ENCODE results near the gene GSTA4. TPM values are rescaled to one million over a fixed set of nuclear protein-coding genes. Genes with fewer than 3 reads are reported as not detected.

Gene GSTA4
- polyA plus RNA-seq, 4 donors, result 11.3 to 81.0 (median 22.5) TPM

DNA sequence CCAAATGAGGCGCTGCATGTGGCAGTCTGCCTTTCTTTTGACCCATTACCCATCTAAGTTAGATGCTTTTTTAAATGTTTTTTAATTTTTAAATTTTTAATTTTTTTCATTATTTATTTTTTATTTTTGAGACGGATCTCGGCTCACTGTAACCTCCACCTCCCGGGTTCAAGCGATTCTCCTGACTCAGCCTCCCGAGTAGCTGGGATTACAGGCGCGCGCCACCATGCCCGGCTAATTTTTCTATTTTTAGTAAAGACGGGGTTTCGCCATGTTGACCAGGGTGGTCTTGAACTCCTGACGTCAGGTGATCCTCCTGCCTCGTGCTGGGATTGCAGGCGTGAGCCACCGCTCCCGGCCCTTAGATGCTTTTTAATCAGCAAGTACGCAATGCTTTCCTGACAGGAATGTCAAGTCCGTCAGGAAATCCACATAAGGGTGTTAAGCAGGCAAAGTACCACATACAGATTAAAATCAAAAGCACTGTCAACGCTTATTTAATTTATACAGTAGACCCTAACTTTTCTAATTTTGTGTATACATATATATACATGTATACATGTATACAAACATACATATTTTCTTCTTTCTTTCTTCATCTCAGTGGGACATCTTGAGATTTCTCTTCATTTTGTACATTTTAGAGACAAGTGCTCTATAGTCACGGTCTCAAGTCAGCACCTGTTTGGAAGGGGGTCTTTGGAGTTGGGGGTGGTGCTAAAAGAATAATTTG lies 995 bp upstream of the GSTA4 start:
- Histone ChIP-seq H3K9me3 (ENCODE audit: control insufficient read depth in 2 of 2, insufficient read depth in 1 of 2, low read depth in 1 of 2, low read length in 1 of 2) (no peaks in the 10 kb centered on the region), H3K27ac (ENCODE audit: low read depth in 1 of 3, low read length in 2 of 3) (peak overlapping the region in 1 of 3 donors; percentile 58), H3K4me3 (ENCODE audit: low read depth in 1 of 3, low read length in 3 of 3) (peak overlapping the region in 1 of 3 donors; percentile 3), H3K4me1 (ENCODE audit: control insufficient read depth in 3 of 3, insufficient read depth in 2 of 3, low read depth in 1 of 3, low read length in 2 of 3) (peaks cover 0 to 14% (median 0%) of the 10 kb centered on the region in 3 donors), H3K36me3 (ENCODE audit: control insufficient read depth in 3 of 3, insufficient read depth in 2 of 3, low read depth in 1 of 3, low read length in 3 of 3) (peaks cover 0 to 8% (median 0%) of the 10 kb centered on the region in 3 donors), H3K27me3 (ENCODE audit: control insufficient read depth in 3 of 3, insufficient read depth in 3 of 3, low read length in 3 of 3) (no peaks in the 10 kb centered on the region)
- peak; percentile 66 to 72 for DNase-seq
- 14 to 17% (median 15%) methylated on average over 21 of the region's 21 CpGs for WGBS, 3 donors
- FAIRE-seq, result no peak

GRCh38 chr6:52994839-52995088 lies 320 bp downstream of the GSTA4 start:
- 0 to 3% (median 1%) methylated on average over 13 of the region's 13 CpGs for WGBS, 3 donors
- DNase-seq (no peak), FAIRE-seq (no peak)
- no peaks in the 10 kb centered on the region for H3K27me3 ChIP-seq (ENCODE audit: control insufficient read depth in 3 of 3, insufficient read depth in 3 of 3, low read length in 3 of 3)
- peaks cover 0 to 7% (median 0%) of the 10 kb centered on the region in 3 donors for H3K36me3 ChIP-seq (ENCODE audit: control insufficient read depth in 3 of 3, insufficient read depth in 2 of 3, low read depth in 1 of 3, low read length in 3 of 3)
- no peaks in the 10 kb centered on the region for H3K9me3 ChIP-seq (ENCODE audit: control insufficient read depth in 2 of 2, insufficient read depth in 1 of 2, low read depth in 1 of 2, low read length in 1 of 2)
- peak overlapping the region; percentile 24 to 83 (median 75) for H3K4me3 ChIP-seq (ENCODE audit: low read depth in 1 of 3, low read length in 3 of 3)
- H3K27ac ChIP-seq (ENCODE audit: low read depth in 1 of 3, low read length in 2 of 3), result peak overlapping the region; percentile 78 to 94 (median 90)
- peaks cover 0 to 14% (median 0%) of the 10 kb centered on the region in 3 donors for H3K4me1 ChIP-seq (ENCODE audit: control insufficient read depth in 3 of 3, insufficient read depth in 2 of 3, low read depth in 1 of 3, low read length in 2 of 3)

- H3K27me3 ChIP-seq (ENCODE audit: control insufficient read depth in 3 of 3, insufficient read depth in 3 of 3, low read length in 3 of 3), result no peaks in the 10 kb centered on the region
- peaks cover 0 to 9% (median 0%) of the 10 kb centered on the region in 3 donors for H3K36me3 ChIP-seq (ENCODE audit: control insufficient read depth in 3 of 3, insufficient read depth in 2 of 3, low read depth in 1 of 3, low read length in 3 of 3)
- WGBS, 3 donors, result 13 to 22% (median 18%) methylated on average over 32 of the region's 32 CpGs
- no peaks in the 10 kb centered on the region for H3K9me3 ChIP-seq (ENCODE audit: control insufficient read depth in 2 of 2, insufficient read depth in 1 of 2, low read depth in 1 of 2, low read length in 1 of 2)
- H3K4me1 ChIP-seq (ENCODE audit: control insufficient read depth in 3 of 3, insufficient read depth in 2 of 3, low read depth in 1 of 3, low read length in 2 of 3), result peaks cover 0 to 14% (median 0%) of the 10 kb centered on the region in 3 donors
- H3K4me3 ChIP-seq (ENCODE audit: low read depth in 1 of 3, low read length in 3 of 3), result peak overlapping the region; percentile 24 to 83 (median 75)
- peak overlapping the region; percentile 78 to 94 (median 90) for H3K27ac ChIP-seq (ENCODE audit: low read depth in 1 of 3, low read length in 2 of 3)
- FAIRE-seq (no peak), DNase-seq (peak; percentile 38 to 73)
Measured at GRCh38 chr6:52994031-52994838, 849 bp downstream of the GSTA4 start.

DNA sequence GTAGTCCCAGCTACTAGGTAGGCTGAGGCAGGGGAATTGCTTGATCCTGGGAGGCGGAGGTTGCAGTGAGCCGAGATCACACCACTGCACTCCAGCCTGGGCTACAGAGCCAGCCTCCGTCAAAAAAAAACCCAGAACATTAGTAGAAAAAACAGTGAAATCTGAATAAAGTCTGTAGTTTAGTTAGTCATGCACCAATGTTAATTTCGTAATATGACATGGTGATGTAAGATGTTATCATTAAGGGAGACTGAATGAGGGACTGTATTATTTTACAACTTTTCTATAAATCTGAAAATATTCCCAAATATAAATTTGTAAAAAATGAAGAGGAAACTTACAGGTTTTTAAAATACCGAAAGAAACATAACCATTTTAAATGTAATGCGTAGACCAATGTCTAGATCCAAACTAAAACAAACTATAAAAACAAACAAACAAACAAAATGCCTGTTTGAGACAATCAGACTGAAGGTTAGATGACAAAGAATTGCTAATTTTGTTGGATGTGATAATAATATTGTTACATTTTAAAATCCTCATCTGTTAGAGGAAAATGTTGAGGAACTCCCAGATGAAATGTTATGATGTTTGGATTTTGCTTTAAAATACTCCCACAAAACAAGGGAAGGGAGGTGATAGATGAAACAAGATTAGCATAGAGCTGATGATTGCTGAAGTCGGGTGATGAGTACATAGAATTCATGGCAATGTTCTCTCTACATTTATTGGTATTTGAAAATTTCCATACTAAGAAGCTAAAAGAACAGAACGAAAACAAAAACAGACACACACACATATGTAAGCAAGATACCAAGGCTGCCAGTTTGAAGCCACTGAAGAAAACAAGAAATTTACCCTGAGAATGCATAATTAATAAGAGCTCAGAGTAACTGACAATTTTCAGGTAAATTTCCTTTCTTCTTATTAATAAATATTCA lies 1.8 kb downstream of the GSTA4 start:
- 72 to 85% (median 83%) methylated on average over 8 of the region's 8 CpGs for WGBS, 3 donors
- no peak for FAIRE-seq

GRCh38 chr6:52990342-52990741 lies 4.7 kb downstream of the GSTA4 start:
- H3K4me3 ChIP-seq (ENCODE audit: low read depth in 1 of 3, low read length in 3 of 3), result no peak overlapping the region
- no peaks in the 10 kb centered on the region for H3K27me3 ChIP-seq (ENCODE audit: control insufficient read depth in 3 of 3, insufficient read depth in 3 of 3, low read length in 3 of 3)
- 47 to 77% (median 76%) methylated on average over 2 of the region's 2 CpGs for WGBS, 3 donors
- DNase-seq (peak in 1 of 2 donors; percentile 11), FAIRE-seq (no peak)
- H3K27ac ChIP-seq (ENCODE audit: low read depth in 1 of 3, low read length in 2 of 3), result no peak overlapping the region
- no peaks in the 10 kb centered on the region for H3K9me3 ChIP-seq (ENCODE audit: control insufficient read depth in 2 of 2, insufficient read depth in 1 of 2, low read depth in 1 of 2, low read length in 1 of 2)
- peaks cover 0 to 5% (median 0%) of the 10 kb centered on the region in 3 donors for H3K4me1 ChIP-seq (ENCODE audit: control insufficient read depth in 3 of 3, insufficient read depth in 2 of 3, low read depth in 1 of 3, low read length in 2 of 3)
- peaks cover 0 to 23% (median 0%) of the 10 kb centered on the region in 3 donors for H3K36me3 ChIP-seq (ENCODE audit: control insufficient read depth in 3 of 3, insufficient read depth in 2 of 3, low read depth in 1 of 3, low read length in 3 of 3)

More for the DNA sequence above, 1.8 kb downstream of the GSTA4 start:
- H3K9me3 ChIP-seq (ENCODE audit: control insufficient read depth in 2 of 2, insufficient read depth in 1 of 2, low read depth in 1 of 2, low read length in 1 of 2), result no peaks in the 10 kb centered on the region
- H3K27ac ChIP-seq (ENCODE audit: low read depth in 1 of 3, low read length in 2 of 3), result peak overlapping the region in 1 of 3 donors; percentile 94
- peaks cover 0 to 11% (median 0%) of the 10 kb centered on the region in 3 donors for H3K36me3 ChIP-seq (ENCODE audit: control insufficient read depth in 3 of 3, insufficient read depth in 2 of 3, low read depth in 1 of 3, low read length in 3 of 3)
- H3K4me3 ChIP-seq (ENCODE audit: low read depth in 1 of 3, low read length in 3 of 3), result peak overlapping the region in 1 of 3 donors; percentile 83
- H3K27me3 ChIP-seq (ENCODE audit: control insufficient read depth in 3 of 3, insufficient read depth in 3 of 3, low read length in 3 of 3), result no peaks in the 10 kb centered on the region
- H3K4me1 ChIP-seq (ENCODE audit: control insufficient read depth in 3 of 3, insufficient read depth in 2 of 3, low read depth in 1 of 3, low read length in 2 of 3), result peaks cover 0 to 14% (median 0%) of the 10 kb centered on the region in 3 donors
- no peak for DNase-seq

DNA sequence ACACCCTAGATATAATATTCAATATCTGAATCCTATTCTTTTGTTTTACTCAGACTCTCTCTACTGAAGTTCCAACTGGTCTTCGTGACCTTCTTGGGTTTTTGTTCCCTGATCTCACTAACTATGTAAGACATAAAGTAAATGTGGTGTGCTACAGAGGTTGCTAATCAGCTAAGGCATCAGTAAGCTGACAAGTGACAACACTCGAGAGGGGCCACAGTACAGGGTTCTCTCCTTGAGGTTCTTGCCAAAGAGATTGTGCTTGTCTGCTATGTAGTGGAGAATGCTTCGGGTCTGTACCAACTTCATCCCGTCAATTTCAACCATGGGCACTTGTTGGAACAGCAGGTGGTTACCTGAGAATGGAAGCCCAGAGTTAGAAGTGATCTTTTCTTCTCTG lies 9.9 kb downstream of the GSTA4 start:
- Histone ChIP-seq H3K9me3 (ENCODE audit: control insufficient read depth in 2 of 2, insufficient read depth in 1 of 2, low read depth in 1 of 2, low read length in 1 of 2) (no peaks in the 10 kb centered on the region), H3K27ac (ENCODE audit: low read depth in 1 of 3, low read length in 2 of 3) (no peak overlapping the region), H3K4me3 (ENCODE audit: low read depth in 1 of 3, low read length in 3 of 3) (no peak overlapping the region), H3K27me3 (ENCODE audit: control insufficient read depth in 3 of 3, insufficient read depth in 3 of 3, low read length in 3 of 3) (no peaks in the 10 kb centered on the region), H3K4me1 (ENCODE audit: control insufficient read depth in 3 of 3, insufficient read depth in 2 of 3, low read depth in 1 of 3, low read length in 2 of 3) (peaks cover 0 to 4% (median 0%) of the 10 kb centered on the region in 3 donors), H3K36me3 (ENCODE audit: control insufficient read depth in 3 of 3, insufficient read depth in 2 of 3, low read depth in 1 of 3, low read length in 3 of 3) (peaks cover 0 to 24% (median 0%) of the 10 kb centered on the region in 3 donors)
- WGBS, 3 donors, result 90 to 94% (median 91%) methylated on average over 4 of the region's 4 CpGs
- FAIRE-seq (no peak), DNase-seq (no peak)

GRCh38 chr6:52984247-52984646 lies 10.8 kb downstream of the GSTA4 start:
- H3K27ac ChIP-seq (ENCODE audit: low read depth in 1 of 3, low read length in 2 of 3), result no peak overlapping the region
- H3K4me3 ChIP-seq (ENCODE audit: low read depth in 1 of 3, low read length in 3 of 3), result no peak overlapping the region
- no peaks in the 10 kb centered on the region for H3K9me3 ChIP-seq (ENCODE audit: control insufficient read depth in 2 of 2, insufficient read depth in 1 of 2, low read depth in 1 of 2, low read length in 1 of 2)
- H3K4me1 ChIP-seq (ENCODE audit: control insufficient read depth in 3 of 3, insufficient read depth in 2 of 3, low read depth in 1 of 3, low read length in 2 of 3), result peaks cover 0 to 4% (median 0%) of the 10 kb centered on the region in 3 donors
- WGBS, 3 donors, result 66 to 88% (median 73%) methylated on average over 3 of the region's 3 CpGs
- FAIRE-seq, result no peak
- H3K36me3 ChIP-seq (ENCODE audit: control insufficient read depth in 3 of 3, insufficient read depth in 2 of 3, low read depth in 1 of 3, low read length in 3 of 3), result peaks cover 0 to 20% (median 0%) of the 10 kb centered on the region in 3 donors
- peak in 1 of 2 donors; percentile 8 for DNase-seq
- H3K27me3 ChIP-seq (ENCODE audit: control insufficient read depth in 3 of 3, insufficient read depth in 3 of 3, low read length in 3 of 3), result no peaks in the 10 kb centered on the region
